Neutrophil (primary cell): ENCODE data around the gene TBCA.
A peak's percentile ranks its signal among the peaks of the same experiment; 100 is the strongest.

Experiments
- H3K27ac ChIP-seq: fragments of 200-600 bp; sonication (generic); 2 replicates; pipeline ENCODE4 v1.5.1; 2016; ENCODE audit warnings: mild to moderate bottlenecking, moderate library complexity
- H3K27me3 ChIP-seq: fragments of 200-600 bp; sonication (generic); 2 replicates; pipeline ENCODE4 v1.6.0; 2016; ENCODE audit warnings: mild to moderate bottlenecking
- H3K36me3 ChIP-seq: fragments of 200-600 bp; sonication (generic); 2 replicates; pipeline ENCODE4 v1.5.1; 2017
- H3K4me1 ChIP-seq, 2 experiments: fragments of 200-600 bp in 1 of 2; sonication (generic) in 1 of 2; 1 replicate in 1 of 2; 2 replicates in 1 of 2; pipeline versions ENCODE4 v1.5.1 to v1.6.1; 2013 to 2016; ENCODE audit warnings: low read depth in 1 of 2, low read length in 1 of 2, mild to moderate bottlenecking in 1 of 2, moderate library complexity in 1 of 2; ENCODE audit not compliant: control insufficient read depth in 1 of 2, insufficient read depth in 1 of 2
- H3K4me3 ChIP-seq, 2 experiments: fragments of 200-600 bp in 1 of 2; sonication (generic) in 1 of 2; 1 replicate in 1 of 2; 2 replicates in 1 of 2; pipeline ENCODE4 v1.5.1; 2013 to 2016; ENCODE audit warnings: low read depth in 1 of 2, low read length in 1 of 2, mild to moderate bottlenecking in 1 of 2, moderate library complexity in 1 of 2
- H3K9me3 ChIP-seq: fragments of 200-600 bp; sonication (generic); 2 replicates; pipeline ENCODE4 v1.5.1; 2016
- TF ChIP-seq, protein P1 (sequence below): fragments of 200-600 bp; sonication (generic); IDR thresholded peaks from 2 replicates; pipeline ENCODE4 v1.5.1; 2016; ENCODE audit warnings: antibody characterized with exemption

TBCA gene

DNA sequence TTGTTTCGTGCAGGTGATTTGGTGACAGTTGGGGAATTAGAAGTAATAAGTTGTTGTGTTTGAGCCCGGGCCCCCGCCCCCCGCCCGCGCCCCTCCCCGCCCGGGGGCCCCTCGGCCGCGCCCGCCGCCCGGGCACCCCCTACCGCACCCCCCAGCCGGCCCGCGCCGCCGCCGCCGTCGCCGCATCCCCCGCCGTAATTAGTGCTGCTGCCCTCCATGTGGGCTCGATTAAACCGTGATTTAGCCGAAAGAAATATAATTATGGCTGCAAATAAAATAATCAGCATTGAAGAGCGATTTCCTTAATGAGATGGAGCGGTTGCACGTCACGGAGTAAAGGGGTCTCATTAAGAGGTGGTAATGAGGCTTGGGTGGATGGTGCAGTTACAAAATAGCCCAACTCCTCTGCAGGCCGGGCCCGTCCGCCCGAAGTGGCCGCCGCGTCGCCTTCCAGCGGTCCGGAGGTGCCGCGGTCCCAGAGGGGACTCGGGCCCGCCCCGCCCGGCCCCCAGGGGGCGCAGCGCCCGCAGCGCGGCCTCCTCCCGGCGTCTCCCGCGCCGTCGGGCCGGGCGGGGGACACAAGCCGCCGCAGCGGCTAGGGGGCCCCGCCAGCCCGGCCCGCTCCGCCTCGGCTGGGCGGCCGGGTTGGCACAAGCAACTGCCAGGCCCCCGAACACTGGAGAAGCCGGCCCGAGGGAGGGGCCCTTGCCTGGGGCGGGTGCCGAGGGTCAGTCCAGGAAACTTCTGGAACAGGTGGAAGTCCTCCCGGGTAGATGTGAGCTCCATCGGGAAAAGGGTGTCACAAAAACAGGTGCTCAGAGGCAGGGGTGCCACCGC is 130.8 kb downstream of the TBCA start:
- TF ChIP-seq, protein P1, sequence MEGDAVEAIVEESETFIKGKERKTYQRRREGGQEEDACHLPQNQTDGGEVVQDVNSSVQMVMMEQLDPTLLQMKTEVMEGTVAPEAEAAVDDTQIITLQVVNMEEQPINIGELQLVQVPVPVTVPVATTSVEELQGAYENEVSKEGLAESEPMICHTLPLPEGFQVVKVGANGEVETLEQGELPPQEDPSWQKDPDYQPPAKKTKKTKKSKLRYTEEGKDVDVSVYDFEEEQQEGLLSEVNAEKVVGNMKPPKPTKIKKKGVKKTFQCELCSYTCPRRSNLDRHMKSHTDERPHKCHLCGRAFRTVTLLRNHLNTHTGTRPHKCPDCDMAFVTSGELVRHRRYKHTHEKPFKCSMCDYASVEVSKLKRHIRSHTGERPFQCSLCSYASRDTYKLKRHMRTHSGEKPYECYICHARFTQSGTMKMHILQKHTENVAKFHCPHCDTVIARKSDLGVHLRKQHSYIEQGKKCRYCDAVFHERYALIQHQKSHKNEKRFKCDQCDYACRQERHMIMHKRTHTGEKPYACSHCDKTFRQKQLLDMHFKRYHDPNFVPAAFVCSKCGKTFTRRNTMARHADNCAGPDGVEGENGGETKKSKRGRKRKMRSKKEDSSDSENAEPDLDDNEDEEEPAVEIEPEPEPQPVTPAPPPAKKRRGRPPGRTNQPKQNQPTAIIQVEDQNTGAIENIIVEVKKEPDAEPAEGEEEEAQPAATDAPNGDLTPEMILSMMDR, result peak; percentile 37
- H3K36me3 ChIP-seq, result no peaks in the 10 kb centered on the region
- no peak overlapping the region for H3K27ac ChIP-seq
- no peaks in the 10 kb centered on the region for H3K9me3 ChIP-seq
- H3K4me1 ChIP-seq, result peaks cover 20 to 22% of the 10 kb centered on the region in 2 experiments
- peak overlapping the region; percentile 37 to 40 for H3K4me3 ChIP-seq
- H3K27me3 ChIP-seq, result peaks cover 100% of the 10 kb centered on the region

DNA sequence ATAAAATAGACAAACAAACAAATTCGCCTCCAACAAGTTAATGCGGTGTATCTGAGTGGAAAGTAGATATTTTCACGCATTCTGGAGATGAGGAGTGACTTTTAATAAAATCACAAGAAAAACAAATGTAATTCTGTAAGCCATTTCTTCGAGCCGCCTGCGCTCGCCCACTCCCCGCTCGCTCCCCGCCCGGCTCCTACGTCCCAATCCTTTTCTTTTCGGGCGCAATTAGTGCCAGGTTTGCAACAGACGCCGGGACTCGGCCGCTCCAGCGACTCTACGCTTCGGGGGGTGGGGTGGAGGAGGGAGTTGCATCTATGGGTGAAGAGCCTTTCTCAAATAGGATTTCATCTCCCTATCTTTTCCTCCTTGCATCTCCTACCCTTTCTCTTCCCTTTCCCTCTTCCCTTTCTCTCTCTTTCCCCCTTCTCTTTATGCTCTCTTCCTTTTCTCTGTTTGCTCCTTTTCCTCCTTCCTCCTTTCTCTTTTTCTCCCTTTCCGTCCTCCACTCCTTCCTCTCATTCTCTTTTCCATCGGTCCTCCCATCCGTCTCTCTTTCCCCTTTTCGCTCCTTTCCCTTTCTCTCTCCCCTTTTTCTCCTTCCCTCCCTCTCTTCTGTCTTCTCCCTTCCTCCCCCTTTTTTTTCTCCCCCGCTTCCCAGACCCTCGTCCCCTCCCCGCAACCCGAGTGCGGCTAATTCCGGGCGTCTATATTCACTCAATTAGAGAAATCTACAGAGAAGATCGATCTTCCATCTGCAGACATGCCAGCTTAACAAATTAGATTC is 131.6 kb downstream of the TBCA start:
- H3K27ac ChIP-seq, result no peak overlapping the region
- H3K9me3 ChIP-seq, result no peaks in the 10 kb centered on the region
- TF ChIP-seq, protein P1, result no peak
- peak overlapping the region in 1 of 2 experiments; percentile 16 for H3K4me3 ChIP-seq
- no peaks in the 10 kb centered on the region for H3K36me3 ChIP-seq
- H3K27me3 ChIP-seq, result peaks cover 100% of the 10 kb centered on the region
- H3K4me1 ChIP-seq, result peaks cover 20 to 22% of the 10 kb centered on the region in 2 experiments

DNA sequence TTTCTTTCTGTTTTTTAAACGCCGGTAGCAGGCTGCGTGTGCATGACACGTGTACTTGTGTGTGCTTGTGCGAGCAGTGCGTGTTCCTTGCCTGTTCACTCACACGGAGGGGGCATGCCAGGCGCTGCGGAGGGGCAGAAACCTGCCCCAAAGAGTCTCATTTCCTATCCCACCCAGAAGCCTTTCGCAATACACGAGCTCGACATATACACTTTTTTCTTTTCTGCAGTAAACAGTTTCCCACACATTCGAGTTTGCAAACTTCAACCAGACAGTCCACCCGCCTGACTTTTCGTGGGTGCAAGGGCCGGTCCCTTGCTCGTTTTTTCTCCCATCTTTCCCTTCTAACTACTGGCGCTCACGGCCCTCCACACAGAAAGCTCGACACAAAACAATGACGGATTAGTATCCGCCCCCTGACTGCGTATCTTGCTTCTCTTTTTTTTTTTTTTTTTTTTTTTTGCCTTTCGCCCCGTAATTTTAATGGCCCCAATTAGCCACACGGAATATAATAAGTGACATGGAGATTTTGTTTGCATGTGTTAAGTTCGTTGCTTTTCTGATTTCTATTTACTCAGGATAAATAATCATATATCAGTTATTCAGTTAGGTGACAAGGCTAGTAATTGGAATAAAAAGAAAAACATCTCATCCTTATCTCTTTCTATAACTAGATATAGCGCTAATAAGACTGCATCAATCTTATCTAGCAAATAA is 132.3 kb downstream of the TBCA start:
- TF ChIP-seq, protein P1, result no peak
- Histone ChIP-seq H3K4me1 (peaks cover 22 to 23% of the 10 kb centered on the region in 2 experiments), H3K27ac (no peak overlapping the region), H3K9me3 (no peaks in the 10 kb centered on the region), H3K27me3 (peaks cover 100% of the 10 kb centered on the region), H3K4me3 (peak overlapping the region; percentile 36), H3K36me3 (no peaks in the 10 kb centered on the region)

DNA sequence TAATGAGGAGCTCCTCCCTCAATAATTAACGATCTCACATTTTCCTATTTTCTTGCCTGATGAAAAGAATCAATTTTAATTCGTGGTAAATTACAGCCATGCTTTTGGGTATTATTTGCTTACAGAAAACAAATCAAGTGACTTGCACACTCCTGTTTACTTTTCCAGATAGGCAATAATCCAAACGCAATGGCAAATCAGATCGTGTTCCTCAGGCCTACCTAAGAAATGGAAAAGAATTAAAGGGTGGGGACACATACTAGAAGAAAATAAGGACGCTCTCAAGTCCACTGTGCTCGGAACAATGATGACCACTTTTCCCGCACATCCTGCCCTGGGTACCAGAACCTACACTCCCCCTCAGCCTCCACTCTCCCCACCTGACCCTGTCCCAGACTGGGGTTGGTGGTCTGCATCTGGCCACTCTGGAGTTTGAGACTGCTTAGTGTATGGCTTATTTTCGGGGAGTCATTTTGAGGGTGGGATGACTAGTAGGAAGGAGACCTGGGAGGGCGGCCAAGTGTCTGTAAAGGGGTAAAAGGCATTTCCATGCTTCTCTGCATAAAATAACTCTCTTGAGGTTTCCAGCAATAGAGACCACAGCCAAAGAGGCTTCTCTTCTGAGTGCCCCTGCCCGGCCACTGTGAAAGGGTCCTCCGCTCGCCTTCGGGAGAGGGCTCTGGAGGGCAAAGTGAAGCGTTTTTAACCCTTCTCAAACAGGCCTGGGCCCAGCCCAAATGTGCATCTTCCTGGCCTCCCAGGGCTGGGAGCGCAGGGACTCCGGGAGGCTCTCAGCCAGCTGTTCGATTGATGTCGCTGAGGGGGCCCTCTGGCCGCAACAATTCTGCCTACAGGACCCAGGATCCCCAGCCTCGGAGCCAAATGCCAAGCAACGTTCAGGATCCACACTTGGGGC is 133.1 kb downstream of the TBCA start:
- Histone ChIP-seq H3K4me1 (peaks cover 27 to 28% of the 10 kb centered on the region in 2 experiments), H3K9me3 (no peaks in the 10 kb centered on the region), H3K27me3 (peaks cover 100% of the 10 kb centered on the region), H3K36me3 (no peaks in the 10 kb centered on the region), H3K27ac (no peak overlapping the region), H3K4me3 (peak overlapping the region; percentile 36)
- TF ChIP-seq, protein P1, result no peak
